Ishikawa (cell line): ENCODE measurements around the gene CBLB.

Experiments used
- EP300 ChIP-seq: IDR thresholded peaks from 2 replicates; pipeline ENCODE4 v1.6.1; 2012; ENCODE audit warnings: borderline replicate concordance
- FOXM1 ChIP-seq: IDR thresholded peaks from 2 replicates; pipeline ENCODE4 v1.6.1; 2012; ENCODE audit warnings: low read depth, borderline replicate concordance
- TAF1 ChIP-seq: IDR thresholded peaks from 2 replicates; pipeline ENCODE4 v1.6.1; 2012; ENCODE audit warnings: low read depth, mild to moderate bottlenecking
- TEAD4 ChIP-seq: IDR thresholded peaks from 2 replicates; pipeline ENCODE4 v1.6.1; 2012
- TF ChIP-seq, protein P1 (sequence below): IDR thresholded peaks from 2 replicates; pipeline ENCODE4 v1.6.1; 2012

DNA sequence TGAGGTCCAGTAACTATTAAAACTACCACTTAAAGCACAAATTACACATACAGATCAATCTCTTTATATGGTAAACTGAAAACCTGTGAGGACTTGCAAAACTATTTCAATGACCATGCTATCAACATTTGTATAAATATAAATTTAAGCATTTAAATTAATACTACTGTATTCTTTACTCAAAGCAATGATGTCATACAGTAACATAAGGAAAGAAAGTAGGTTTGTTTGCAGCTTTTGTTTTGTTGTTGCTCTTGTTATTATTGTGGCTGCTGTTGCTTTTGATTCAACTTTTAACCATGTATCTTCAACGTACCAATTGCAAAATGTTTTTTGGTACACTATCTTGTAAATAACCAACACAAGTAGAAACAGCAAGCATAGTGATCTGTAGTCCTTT lies 22.0 kb downstream of the CBLB start:
- TF ChIP-seq FOXM1: no peak
- TF ChIP-seq EP300: no peak
- no peak for TF ChIP-seq TEAD4
- no peak for TF ChIP-seq TAF1
- TF ChIP-seq, protein P1, sequence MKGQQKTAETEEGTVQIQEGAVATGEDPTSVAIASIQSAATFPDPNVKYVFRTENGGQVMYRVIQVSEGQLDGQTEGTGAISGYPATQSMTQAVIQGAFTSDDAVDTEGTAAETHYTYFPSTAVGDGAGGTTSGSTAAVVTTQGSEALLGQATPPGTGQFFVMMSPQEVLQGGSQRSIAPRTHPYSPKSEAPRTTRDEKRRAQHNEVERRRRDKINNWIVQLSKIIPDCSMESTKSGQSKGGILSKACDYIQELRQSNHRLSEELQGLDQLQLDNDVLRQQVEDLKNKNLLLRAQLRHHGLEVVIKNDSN: no peak
